GM12891 (cell line): ENCODE measurements around the gene MAL.

ENCODE experiments used
- PAX5 ChIP-seq: IDR thresholded peaks from 2 replicates; pipeline ENCODE4 v1.6.1; 2011; ENCODE audit warnings: low read length, moderate library complexity, mild to moderate bottlenecking; ENCODE audit not compliant: insufficient read depth, severe bottlenecking
- POLR2A ChIP-seq: IDR thresholded peaks from 2 replicates; pipeline ENCODE4 v1.6.1; 2011; ENCODE audit warnings: low read depth, low read length, control low read depth
- POLR2AphosphoS5 ChIP-seq: IDR thresholded peaks from 2 replicates; pipeline ENCODE4 v1.6.1; 2011; ENCODE audit warnings: low read depth, low read length, control low read depth
- POU2F2 ChIP-seq: IDR thresholded peaks from 2 replicates; pipeline ENCODE4 v1.6.1; 2011; ENCODE audit warnings: low read depth, mild to moderate bottlenecking, control low read depth, low read length, moderate library complexity
- SPI1 ChIP-seq: IDR thresholded peaks from 2 replicates; pipeline ENCODE4 v1.6.1; 2011; ENCODE audit warnings: low read depth, low read length, control low read depth
- TAF1 ChIP-seq: IDR thresholded peaks from 2 replicates; pipeline ENCODE4 v1.6.1; 2011; ENCODE audit warnings: low read depth, low read length, control low read depth

DNA sequence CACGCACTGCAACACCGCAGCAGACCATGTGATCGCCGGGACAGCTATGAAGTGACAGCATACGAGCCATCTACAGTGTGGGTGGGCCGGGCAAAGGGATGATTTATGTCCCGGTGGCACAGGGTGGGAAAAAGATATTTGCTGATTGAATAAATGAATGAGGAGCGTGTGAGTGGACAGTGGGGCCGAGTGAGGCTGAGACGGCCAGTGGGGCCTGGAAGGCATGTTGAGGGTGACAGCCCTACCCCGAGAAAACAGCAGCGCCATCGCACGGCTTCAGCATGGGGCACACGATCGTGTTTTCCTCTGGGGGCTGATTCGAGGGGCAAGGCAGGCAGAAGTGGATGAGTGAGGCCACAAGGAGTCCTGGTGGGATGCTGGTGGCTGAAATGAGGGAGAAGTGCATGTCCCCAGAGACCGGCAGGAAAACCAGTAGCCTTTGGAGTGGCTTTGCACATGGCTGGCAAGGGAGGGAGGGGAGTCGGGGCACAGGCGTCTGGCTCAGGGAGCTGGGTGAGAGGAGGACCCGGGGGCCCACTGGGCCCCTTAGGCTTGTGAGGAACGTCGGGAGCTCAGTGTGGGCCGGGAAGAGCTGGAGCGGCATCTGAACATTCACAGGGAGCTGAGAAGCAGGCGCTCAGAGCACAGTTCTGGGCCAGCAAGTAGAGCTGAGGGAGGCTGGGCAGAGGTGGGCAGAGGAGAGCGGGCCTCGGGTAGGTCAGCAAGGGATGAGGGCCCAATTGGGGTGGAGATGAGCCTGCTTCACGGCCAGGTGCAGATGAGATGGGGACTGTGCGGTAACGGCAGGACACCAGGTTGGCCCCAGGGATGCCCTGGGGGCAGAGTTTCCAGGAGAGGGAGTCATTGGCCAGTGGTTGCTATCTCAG, 32.1 kb upstream of the MAL start:
- TF ChIP-seq POLR2A (no peak), TAF1 (no peak), POLR2AphosphoS5 (no peak), POU2F2 (no peak), PAX5 (no peak), SPI1 (no peak)
